H1 (cell line): ENCODE results near the gene GABRP. TPM values are rescaled to one million over a fixed set of nuclear protein-coding genes. Genes with fewer than 3 reads are reported as not detected.

Experiments
- CTCF ChIA-PET: fragments of 300-600 bp; sonication (Branson Sonifier 250); formaldehyde crosslinking; loops from one replicate; lab custom pipeline; 2021; ENCODE audit not compliant: partially characterized antibody; lab: Charles Lee
- POLR2A ChIA-PET: fragments of 300-600 bp; sonication (Branson Sonifier 250); formaldehyde crosslinking; loops from one replicate; lab custom pipeline; 2021; ENCODE audit warnings: inconsistent platforms; ENCODE audit not compliant: partially characterized antibody; lab: Charles Lee
- DNase-seq, 2 experiments: peaks; one replicate each; pipeline versions ENCODE4 v3.0.0 to v3.0.0-alpha.2; 2010 to 2022; ENCODE audit warnings: low spot score in 2 of 2, low read depth in 1 of 2, mixed read lengths in 1 of 2
- FAIRE-seq: peaks from 2 replicates; lab custom pipeline; 2011; peaks lifted over from hg19 to GRCh38; lab: Jason Lieb, UNC
- H2AFZ ChIP-seq: 2 replicates; pipeline ENCODE4 v1.8.1; 2012; ENCODE audit warnings: low read length, inconsistent platforms
- H2AK5ac ChIP-seq: 2 replicates; pipeline ENCODE4 v1.6.1; 2013; ENCODE audit warnings: low read depth, low read length
- H2BK120ac ChIP-seq: replicated peaks from 2 replicates; pipeline ENCODE3; 2013; ENCODE audit warnings: low read depth, low read length, inconsistent platforms
- H2BK12ac ChIP-seq: 2 replicates; pipeline ENCODE4 v1.6.1; 2013; ENCODE audit warnings: low read depth, low read length
- H2BK15ac ChIP-seq: 2 replicates; pipeline ENCODE4 v1.6.1; 2013; ENCODE audit warnings: low read length
- H2BK20ac ChIP-seq: 2 replicates; pipeline ENCODE4 v1.6.1; 2013; ENCODE audit warnings: low read length
- H2BK5ac ChIP-seq: 2 replicates; pipeline ENCODE4 v1.6.1; 2013; ENCODE audit warnings: low read depth, low read length
- H3K14ac ChIP-seq: 2 replicates; pipeline ENCODE4 v1.6.1; 2013; ENCODE audit warnings: inconsistent platforms; ENCODE audit not compliant: insufficient read length
- H3K18ac ChIP-seq: 2 replicates; pipeline ENCODE4 v1.6.1; 2013; ENCODE audit warnings: low read length; ENCODE audit errors: extremely low read depth
- H3K23ac ChIP-seq: 2 replicates; pipeline ENCODE4 v1.6.1; 2013; ENCODE audit warnings: inconsistent platforms; ENCODE audit not compliant: insufficient read length
- H3K23me2 ChIP-seq: 2 replicates; pipeline ENCODE4 v1.6.1; 2013; ENCODE audit warnings: low read depth, low read length
- H3K27ac ChIP-seq: 2 replicates; pipeline ENCODE4 v1.6.1; 2011; ENCODE audit warnings: low read depth, low read length, inconsistent platforms
- H3K27me3 ChIP-seq, 4 experiments: replicated peaks in 1 of 4; 1 replicate in 1 of 4; 2 replicates in 3 of 4; pipeline versions ENCODE4 v1.6.1 to v1.8.1; 2011 to 2013; ENCODE audit warnings: low read length in 3 of 4, mild to moderate bottlenecking in 3 of 4, inconsistent platforms in 2 of 4, mixed read lengths in 2 of 4, moderate library complexity in 1 of 4; ENCODE audit not compliant: control insufficient read depth in 3 of 4, insufficient read depth in 3 of 4; ENCODE audit errors: extremely low read depth in 1 of 4
- H3K36me3 ChIP-seq, 4 experiments: 2 replicates each; pipeline versions ENCODE4 v1.6.1 to v1.8.1; 2011 to 2013; ENCODE audit warnings: mild to moderate bottlenecking in 4 of 4, low read length in 3 of 4, moderate library complexity in 2 of 4, control low read depth in 1 of 4, inconsistent platforms in 1 of 4; ENCODE audit not compliant: insufficient read depth in 4 of 4, control insufficient read depth in 2 of 4
- H3K4ac ChIP-seq: replicated peaks from 2 replicates; pipeline ENCODE3; 2013; ENCODE audit warnings: low read length, low read depth, mixed read lengths, inconsistent platforms; ENCODE audit not compliant: insufficient read length
- H3K4me1 ChIP-seq, 4 experiments: replicated peaks in 1 of 4; 1 replicate in 1 of 4; 2 replicates in 3 of 4; pipeline versions ENCODE4 v1.6.1 to v1.8.1; 2011 to 2013; ENCODE audit warnings: low read length in 3 of 4, inconsistent platforms in 2 of 4, mixed read lengths in 1 of 4; ENCODE audit not compliant: insufficient read depth in 4 of 4, control insufficient read depth in 3 of 4
- H3K4me2 ChIP-seq, 2 experiments: 2 replicates each; pipeline versions ENCODE4 v1.6.1 to v1.8.1; 2011 to 2013; ENCODE audit warnings: low read depth in 2 of 2, low read length in 2 of 2, control low read depth in 1 of 2, inconsistent platforms in 1 of 2, mild to moderate bottlenecking in 1 of 2; ENCODE audit not compliant: insufficient read depth in 1 of 2
- H3K4me3 ChIP-seq, 4 experiments: fragments of 200-600, 300-600 bp in 1 of 4; sonication (generic), shearing (Covaris generic), sonication (Bioruptor Twin) in 1 of 4; 2 replicates each; pipeline versions ENCODE4 v1.5.1 to v1.8.1; 2011 to 2016; ENCODE audit warnings: low read length in 4 of 4, low read depth in 3 of 4, control low read depth in 2 of 4, inconsistent platforms in 2 of 4, mild to moderate bottlenecking in 2 of 4, mixed read lengths in 1 of 4, moderate library complexity in 1 of 4; ENCODE audit not compliant: insufficient read depth in 2 of 4; ENCODE audit errors: extremely low read depth in 1 of 4
- H3K56ac ChIP-seq: replicated peaks from 2 replicates; pipeline ENCODE3; 2013; ENCODE audit warnings: low read depth, mild to moderate bottlenecking, mixed read lengths, low read length, inconsistent platforms; ENCODE audit not compliant: insufficient read length
- H3K79me1 ChIP-seq: 2 replicates; pipeline ENCODE4 v1.6.1; 2013; ENCODE audit warnings: low read depth, low read length, control low read depth
- H3K79me2 ChIP-seq, 2 experiments: 2 replicates each; pipeline versions ENCODE4 v1.6.1 to v1.8.1; 2012 to 2013; ENCODE audit warnings: low read length in 2 of 2, mild to moderate bottlenecking in 2 of 2, inconsistent platforms in 1 of 2; ENCODE audit not compliant: insufficient read depth in 2 of 2, control insufficient read depth in 1 of 2
- H3K9ac ChIP-seq, 4 experiments: replicated peaks in 1 of 4; 1 replicate in 1 of 4; 2 replicates in 3 of 4; pipeline versions ENCODE4 v1.6.1 to v1.8.1; 2011 to 2013; ENCODE audit warnings: low read depth in 3 of 4, low read length in 3 of 4, control low read depth in 2 of 4, mild to moderate bottlenecking in 2 of 4, moderate library complexity in 2 of 4, inconsistent platforms in 1 of 4; ENCODE audit errors: extremely low read depth in 1 of 4
- H3K9me3 ChIP-seq, 2 experiments: 2 replicates each; pipeline versions ENCODE4 v1.6.1 to v1.8.1; 2012 to 2013; ENCODE audit warnings: mild to moderate bottlenecking in 2 of 2, moderate library complexity in 2 of 2, control low read depth in 1 of 2, inconsistent platforms in 1 of 2, low read depth in 1 of 2, low read length in 1 of 2, mixed read lengths in 1 of 2; ENCODE audit not compliant: insufficient read depth in 2 of 2
- H4K20me1 ChIP-seq, 2 experiments: replicated peaks in 1 of 2; 2 replicates each; pipeline versions ENCODE3 to v1.8.1; 2011 to 2013; ENCODE audit warnings: inconsistent platforms in 2 of 2, low read length in 2 of 2, mild to moderate bottlenecking in 1 of 2; ENCODE audit not compliant: insufficient read depth in 2 of 2, control insufficient read depth in 1 of 2
- H4K5ac ChIP-seq: 2 replicates; pipeline ENCODE4 v1.6.1; 2013; ENCODE audit warnings: low read length, low read depth, mixed read lengths, inconsistent platforms; ENCODE audit not compliant: insufficient read length
- H4K8ac ChIP-seq: 2 replicates; pipeline ENCODE4 v1.8.0; 2013; ENCODE audit warnings: mild to moderate bottlenecking, moderate library complexity, low read length, inconsistent platforms; ENCODE audit not compliant: insufficient read depth; ENCODE audit errors: extremely low read depth
- H4K91ac ChIP-seq: replicated peaks from 2 replicates; pipeline ENCODE3; 2013; ENCODE audit warnings: low read length, mixed read lengths, inconsistent platforms; ENCODE audit not compliant: insufficient read length
- BRCA1 ChIP-seq: IDR thresholded peaks from 2 replicates; pipeline ENCODE4 v1.6.1; 2012; ENCODE audit warnings: low read depth, low read length, improper control_type of control experiment
- CEBPB ChIP-seq: IDR thresholded peaks from 2 replicates; pipeline ENCODE4 v1.6.1; 2012; ENCODE audit warnings: low read depth, low read length
- EZH2 ChIP-seq: fragments of 200-600 bp; sonication (generic); IDR thresholded peaks from 2 replicates; pipeline ENCODE4 v1.7.1; 2012; ENCODE audit warnings: low read depth, mild to moderate bottlenecking, moderate library complexity, low read length, inconsistent platforms; ENCODE audit not compliant: severe bottlenecking
- FOSL1 ChIP-seq: IDR thresholded peaks from 2 replicates; pipeline ENCODE4 v1.6.1; 2011; ENCODE audit warnings: mild to moderate bottlenecking, low read depth, low read length, moderate library complexity; ENCODE audit not compliant: insufficient read depth
- GABPA ChIP-seq: IDR thresholded peaks from 2 replicates; pipeline ENCODE4 v1.6.1; 2011; ENCODE audit warnings: mild to moderate bottlenecking, low read length, moderate library complexity, borderline replicate concordance; ENCODE audit not compliant: insufficient read depth
- HDAC6 ChIP-seq: IDR thresholded peaks from one replicate; pipeline ENCODE4 v1.7.1; 2012; ENCODE audit warnings: low read depth, mild to moderate bottlenecking, inconsistent platforms, low read length, moderate library complexity
- NANOG ChIP-seq: IDR thresholded peaks from 2 replicates; pipeline ENCODE4 v1.6.1; 2011; ENCODE audit warnings: low read length, low read depth, mild to moderate bottlenecking, inconsistent platforms; ENCODE audit not compliant: insufficient read depth, poor library complexity, severe bottlenecking
- RAD21 ChIP-seq, 2 experiments: IDR thresholded peaks in 1 of 2; conservative IDR thresholded peaks in 1 of 2; 2 replicates each; pipeline ENCODE4 v1.6.1; 2011; ENCODE audit warnings: low read depth in 2 of 2, low read length in 2 of 2, improper control_type of control experiment in 1 of 2, inconsistent platforms in 1 of 2, mild to moderate bottlenecking in 1 of 2, moderate library complexity in 1 of 2
- SIN3A ChIP-seq, 2 experiments: IDR thresholded peaks in 1 of 2; conservative IDR thresholded peaks in 1 of 2; 2 replicates each; pipeline ENCODE4 v1.6.1; 2011 to 2012; ENCODE audit warnings: low read length in 2 of 2, improper control_type of control experiment in 1 of 2, low read depth in 1 of 2, mild to moderate bottlenecking in 1 of 2
- SIRT6 ChIP-seq: IDR thresholded peaks from one replicate; pipeline ENCODE4 v1.7.1; 2012; ENCODE audit warnings: low read length, inconsistent platforms
- SIX5 ChIP-seq: IDR thresholded peaks from 2 replicates; pipeline ENCODE4 v1.6.1; 2011; ENCODE audit warnings: mild to moderate bottlenecking, low read depth, low read length
- SUZ12 ChIP-seq: fragments of 200-600 bp; sonication (generic); IDR thresholded peaks from 2 replicates; pipeline ENCODE4 v1.6.1; 2012; ENCODE audit warnings: mild to moderate bottlenecking, inconsistent platforms, low read length, moderate library complexity, mixed read lengths
- TCF12 ChIP-seq: IDR thresholded peaks from 2 replicates; pipeline ENCODE4 v1.6.1; 2011; ENCODE audit warnings: low read depth, mild to moderate bottlenecking, low read length
- WGBS, 2 experiments: shearing (Covaris generic) in 1 of 2; methylation state at CpG; one replicate each; pipeline versions ENCODE4 v1.1.6 to v1.1.7; 2013 to 2015; ENCODE audit warnings: low lambda C conversion rate in 2 of 2, mixed read lengths in 2 of 2, inconsistent platforms in 1 of 2, low coverage in 1 of 2, missing lambda C conversion rate in 1 of 2; ENCODE audit not compliant: insufficient replicate concordance in 2 of 2, insufficient coverage in 1 of 2, insufficient read length in 1 of 2; ENCODE audit errors: extremely low coverage in 1 of 2, missing lambda C conversion rate in 1 of 2; 5-methylcytosine and 5-hydroxymethylcytosine counted together
- polyA plus RNA-seq, 7 experiments: library from polyadenylated mRNA; depleted of rRNA in 3 of 7; stranded (reverse) in 5 of 7; unstranded in 2 of 7; fragments of >200 nt in 5 of 7; fragments of 200-250 nt in 2 of 7; gene quantifications; 1 replicate in 5 of 7; 2 replicates in 1 of 7; 4 replicates in 1 of 7; pipeline versions ENCODE4 v1.2.1 to v1.2.3, GENCODE V29; 2011 to 2013; ENCODE audit warnings: missing spikeins in 2 of 7, mixed read lengths in 2 of 7
- total RNA-seq: library from RNA; stranded (reverse); fragmentation: NEBNext Ultra II Directional; extraction: Animal tissue kit (Norgen Biotek cat#: 25700); gene quantifications from 2 replicates; pipeline ENCODE4 v1.2.1, GENCODE V29; 2021

The GABRP gene
- total and polyA plus RNA-seq, 2 of the 8 experiments (the other 6 are each of a cell fraction or from before 2014, with no cell fraction given): 3.7 to 4.0 TPM

GRCh38 chr5:170758481-170758880 lies 25.0 kb upstream of the GABRP start:
- H3K27ac ChIP-seq: no peak overlapping the region
- H3K9me3 ChIP-seq: no peaks in the 10 kb centered on the region
- peak overlapping the region; percentile 96; the same call in 1 of the 2 replicates for H2BK20ac ChIP-seq
- ChIA-PET CTCF (interaction anchor here (3.4 to 3.9 kb wide), 2 partner anchors 10 to 11 kb away, joined by 15 to 26 read pairs; no protein-coding TSS in a partner anchor), POLR2A (interaction anchor here (6.4 to 9.5 kb wide), 2 partner anchors 10 to 13 kb away, joined by 82 to 190 read pairs; no protein-coding TSS in a partner anchor)
- peak overlapping the region; percentile 88 for H2BK120ac ChIP-seq
- 85% methylated on average over 3 of the region's 3 CpGs; no CpG with 5 or more reads in 1 of the 2 experiments for WGBS, 2 experiments
- no peak overlapping the region for H3K23ac ChIP-seq
- no peak overlapping the region for H3K4me3 ChIP-seq
- H4K8ac ChIP-seq: no peak overlapping the region
- H2BK15ac ChIP-seq: no peak overlapping the region
- no peak overlapping the region for H2AFZ ChIP-seq
- no peak overlapping the region for H4K5ac ChIP-seq
- H3K27me3 ChIP-seq: no peaks in the 10 kb centered on the region
- H3K18ac ChIP-seq: no peak overlapping the region
- H3K36me3 ChIP-seq: 0 out of 8 replicates have a peak, but pooled peaks cover 0 to 4% (median 0%) of the 10 kb centered on the region in 4 experiments
- no peaks in the 10 kb centered on the region for H4K20me1 ChIP-seq
- H3K79me2 ChIP-seq: no peaks in the 10 kb centered on the region
- H4K91ac ChIP-seq: peak overlapping the region; percentile 40
- peaks cover 8 to 10% (median 9%) of the 10 kb centered on the region in 4 experiments for H3K4me1 ChIP-seq
- H3K14ac ChIP-seq: no peak overlapping the region
- H3K9ac ChIP-seq: no peak overlapping the region
- 0 out of 2 replicates have a peak overlapping the region, but pooled peaks have one; percentile 99 for H2BK12ac ChIP-seq
- 0 out of 2 replicates have a peak overlapping the region, but pooled peaks have one; percentile 100 for H2BK5ac ChIP-seq
- H2AK5ac ChIP-seq: no peak overlapping the region
- H3K79me1 ChIP-seq: no peaks in the 10 kb centered on the region
- H3K23me2 ChIP-seq: peaks cover 10% of the 10 kb centered on the region; the same call in 1 of the 2 replicates
- H3K56ac ChIP-seq: no peak overlapping the region
- FAIRE-seq: no peak
- no peak for DNase-seq
- no peak overlapping the region for H3K4me2 ChIP-seq
- H3K4ac ChIP-seq: peak overlapping the region; percentile 70
- TF ChIP-seq SIRT6 (no peak), HDAC6 (no peak), BRCA1 (no peak), CEBPB (no peak), RAD21 (IDR thresholded peaks at IDR 0.05 in 1 of 2, conservative IDR thresholded peaks at IDR 0.05 in 1 of 2; ENCODE audit: low read depth in 2 of 2, low read length in 2 of 2) (no peak), TCF12 (no peak), FOSL1 (no peak), EZH2 (no peak), GABPA (no peak), NANOG (no peak), SUZ12 (no peak), SIN3A (conservative IDR thresholded peaks at IDR 0.05 in 1 of 2, IDR thresholded peaks at IDR 0.05 in 1 of 2; ENCODE audit: low read depth in 1 of 2, low read length in 2 of 2) (no peak), SIX5 (no peak)
